Activated naive CD4-positive, alpha-beta T cell treated with anti-CD3 and anti-CD28 coated beads, Interleukin-2, amount 50 U/mL, for 24 hours (primary cell): Measurements from ENCODE around the gene GDNF.
A peak's percentile ranks its signal among the peaks of the same experiment; 100 is the strongest.
"Not testable (repeated sequence)": the region's sequence is repeated elsewhere in the genome, so short reads cannot be mapped to it uniquely, and the experiment has no call there.

Source experiments
- H3K27ac Mint-ChIP-seq: one replicate; pipeline ENCODE4 v1.8.0; 2021; ENCODE audit warnings: mild to moderate bottlenecking, mixed read lengths
- H3K27me3 Mint-ChIP-seq: one replicate; pipeline ENCODE4 v1.8.0; 2021; ENCODE audit warnings: mixed read lengths
- H3K36me3 Mint-ChIP-seq: one replicate; pipeline ENCODE4 v1.8.0; 2021; ENCODE audit warnings: mixed read lengths
- H3K4me1 Mint-ChIP-seq: one replicate; pipeline ENCODE4 v1.8.0; 2021; ENCODE audit warnings: mixed read lengths
- H3K4me3 Mint-ChIP-seq: one replicate; pipeline ENCODE4 v1.8.0; 2021; ENCODE audit warnings: mild to moderate bottlenecking, mixed read lengths
- H3K9me3 Mint-ChIP-seq: one replicate; pipeline ENCODE4 v1.8.0; 2021; ENCODE audit warnings: mixed read lengths

Gene GDNF

DNA sequence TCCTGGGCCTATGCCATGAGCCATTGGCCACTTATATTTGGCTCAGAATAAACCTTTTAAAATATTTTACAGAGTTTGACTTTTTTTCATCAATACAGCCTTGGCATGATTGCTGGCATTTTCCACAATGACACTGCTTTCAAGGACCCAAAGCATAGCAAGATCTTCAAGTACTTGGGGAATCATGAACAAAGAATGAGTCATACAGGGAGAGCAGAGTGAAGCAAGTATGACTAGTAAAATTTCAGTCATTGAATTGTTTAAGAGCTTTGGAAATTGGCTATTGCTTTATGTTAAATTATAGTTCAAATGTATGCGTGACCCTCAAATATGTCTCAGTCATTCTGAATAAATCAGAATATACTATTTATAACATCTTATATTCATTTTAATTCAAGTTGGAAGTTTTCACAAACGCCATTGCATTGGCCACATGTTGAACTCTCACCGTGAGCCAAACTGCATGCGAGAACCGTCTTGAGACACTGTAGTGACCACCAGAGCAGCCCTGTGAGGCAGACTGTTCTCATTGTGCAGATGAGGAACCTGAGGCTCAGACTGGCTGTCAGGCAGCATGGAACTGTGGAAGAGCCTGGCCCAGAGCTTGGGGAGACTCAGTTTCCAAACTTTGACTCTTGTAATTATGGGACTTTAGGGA, 52.9 kb downstream of the GDNF start:
- peaks cover 8% of the 10 kb centered on the region for H3K27me3 Mint-ChIP-seq
- no peaks in the 10 kb centered on the region for H3K36me3 Mint-ChIP-seq
- H3K9me3 Mint-ChIP-seq, result no peaks in the 10 kb centered on the region
- H3K4me3 Mint-ChIP-seq, result no peak overlapping the region
- H3K4me1 Mint-ChIP-seq, result no peaks in the 10 kb centered on the region
- no peak overlapping the region for H3K27ac Mint-ChIP-seq

DNA sequence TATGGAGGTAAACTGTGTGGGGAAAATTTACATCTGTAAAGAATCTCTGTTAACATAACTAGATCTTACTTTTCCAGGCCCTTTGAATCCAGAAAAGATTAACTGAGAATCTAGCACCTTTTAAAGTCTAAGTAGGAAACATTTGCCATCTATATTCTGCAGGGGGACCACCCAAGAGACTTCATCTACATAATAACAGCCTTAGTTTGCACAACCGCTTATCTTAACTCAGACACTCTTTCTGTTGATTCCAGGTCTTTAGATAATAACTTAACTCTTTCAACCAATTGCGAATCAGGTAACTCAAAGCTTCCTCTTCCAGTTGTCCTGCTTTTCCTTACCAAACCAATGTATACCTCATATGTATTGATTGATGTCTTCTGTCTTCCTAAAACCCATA, 53.4 kb downstream of the GDNF start:
- H3K4me3 Mint-ChIP-seq, result no peak overlapping the region

DNA sequence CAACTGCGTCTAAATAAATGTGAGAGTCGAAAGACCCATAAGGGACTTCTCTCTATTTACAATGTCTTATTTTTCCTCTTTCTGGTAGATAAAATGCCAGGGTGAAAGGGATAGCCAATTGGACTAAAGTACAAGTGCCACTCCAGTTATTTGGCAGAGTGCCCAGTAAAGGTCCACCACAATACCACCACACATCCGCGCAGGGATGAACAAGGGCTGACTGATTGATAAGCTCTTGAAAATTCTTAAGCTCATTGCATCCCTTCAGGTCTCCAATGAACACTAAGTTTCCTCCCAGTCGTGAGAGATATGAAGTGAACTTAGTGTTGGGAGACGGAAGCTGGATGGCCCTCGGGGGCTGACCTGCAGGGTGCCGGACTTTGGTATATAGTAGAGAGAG, 58.4 kb downstream of the GDNF start:
- H3K4me1 Mint-ChIP-seq, H3K27ac Mint-ChIP-seq, H3K27me3 Mint-ChIP-seq, H3K36me3 Mint-ChIP-seq, H3K9me3 Mint-ChIP-seq, H3K4me3 Mint-ChIP-seq: not testable (repeated sequence)

More for the DNA sequence above, 53.4 kb downstream of the GDNF start:
- H3K27me3 Mint-ChIP-seq, result peaks cover 8% of the 10 kb centered on the region
- no peak overlapping the region for H3K27ac Mint-ChIP-seq
- H3K4me1 Mint-ChIP-seq, result no peaks in the 10 kb centered on the region
- H3K9me3 Mint-ChIP-seq, result no peaks in the 10 kb centered on the region
- H3K36me3 Mint-ChIP-seq, result no peaks in the 10 kb centered on the region

DNA sequence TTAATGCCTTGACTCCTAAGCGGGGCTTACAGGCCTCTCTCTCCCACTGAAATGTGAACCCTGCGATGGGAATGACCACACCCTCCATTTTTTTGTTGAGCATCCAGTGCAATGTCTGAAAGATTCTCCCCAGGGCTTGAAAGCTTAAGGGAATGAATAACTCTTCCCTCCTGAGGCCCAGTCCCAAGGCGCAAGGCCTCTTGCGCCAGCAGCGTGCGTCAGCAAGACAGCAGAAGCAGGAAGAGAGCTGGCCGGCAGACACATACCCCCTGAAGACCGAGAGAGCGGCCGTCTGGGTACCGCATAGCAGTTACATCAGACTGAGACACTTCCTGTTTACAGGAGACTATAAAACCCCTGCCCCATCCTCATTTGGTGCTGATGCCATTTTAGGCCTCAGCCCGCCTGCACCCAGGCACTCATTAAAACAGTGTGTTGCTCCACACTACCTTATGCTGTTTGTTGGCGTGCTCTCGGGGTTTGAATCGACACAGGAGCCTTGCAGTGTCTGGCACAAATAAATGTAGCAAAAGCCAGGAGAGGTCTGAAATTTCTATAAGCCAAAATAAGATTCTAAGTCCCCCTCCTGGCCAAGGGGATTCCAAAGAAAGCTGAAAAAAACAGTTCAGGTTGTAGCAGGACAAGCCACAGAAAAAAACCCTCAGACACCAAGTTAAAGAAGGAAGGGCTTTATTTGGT, 62.3 kb downstream of the GDNF start:
- no peaks in the 10 kb centered on the region for H3K27me3 Mint-ChIP-seq
- no peaks in the 10 kb centered on the region for H3K4me1 Mint-ChIP-seq
- no peak overlapping the region for H3K27ac Mint-ChIP-seq

DNA sequence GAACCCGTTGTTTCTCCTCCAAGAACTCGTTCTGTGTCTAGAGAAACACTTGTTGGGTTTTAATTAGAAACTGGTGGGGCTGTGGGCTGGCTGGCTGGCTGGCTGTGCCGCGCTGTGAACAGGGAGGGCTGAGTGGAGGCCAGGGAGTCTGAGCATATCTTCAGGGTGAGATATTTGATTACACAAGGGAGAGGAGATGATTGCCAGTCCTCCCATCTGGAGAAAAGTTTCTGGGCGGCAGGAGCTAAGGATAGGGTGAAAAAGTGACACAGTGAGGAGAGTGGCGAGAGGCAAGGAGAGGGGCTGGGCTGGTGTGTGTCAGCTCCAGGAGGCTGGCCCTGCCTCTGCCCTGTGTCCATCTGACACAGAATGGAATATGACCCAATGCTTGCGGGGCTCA, 63.0 kb downstream of the GDNF start:
- H3K4me1 Mint-ChIP-seq, result no peaks in the 10 kb centered on the region
- H3K27me3 Mint-ChIP-seq, result no peaks in the 10 kb centered on the region
- peaks cover 2% of the 10 kb centered on the region for H3K36me3 Mint-ChIP-seq
- H3K27ac Mint-ChIP-seq, result no peak overlapping the region
- no peak overlapping the region for H3K4me3 Mint-ChIP-seq
- H3K9me3 Mint-ChIP-seq, result peaks cover 14% of the 10 kb centered on the region

More for the DNA sequence above, 62.3 kb downstream of the GDNF start:
- Mint-ChIP-seq H3K4me3 (no peak overlapping the region), H3K36me3 (peaks cover 2% of the 10 kb centered on the region), H3K9me3 (peaks cover 14% of the 10 kb centered on the region)

DNA sequence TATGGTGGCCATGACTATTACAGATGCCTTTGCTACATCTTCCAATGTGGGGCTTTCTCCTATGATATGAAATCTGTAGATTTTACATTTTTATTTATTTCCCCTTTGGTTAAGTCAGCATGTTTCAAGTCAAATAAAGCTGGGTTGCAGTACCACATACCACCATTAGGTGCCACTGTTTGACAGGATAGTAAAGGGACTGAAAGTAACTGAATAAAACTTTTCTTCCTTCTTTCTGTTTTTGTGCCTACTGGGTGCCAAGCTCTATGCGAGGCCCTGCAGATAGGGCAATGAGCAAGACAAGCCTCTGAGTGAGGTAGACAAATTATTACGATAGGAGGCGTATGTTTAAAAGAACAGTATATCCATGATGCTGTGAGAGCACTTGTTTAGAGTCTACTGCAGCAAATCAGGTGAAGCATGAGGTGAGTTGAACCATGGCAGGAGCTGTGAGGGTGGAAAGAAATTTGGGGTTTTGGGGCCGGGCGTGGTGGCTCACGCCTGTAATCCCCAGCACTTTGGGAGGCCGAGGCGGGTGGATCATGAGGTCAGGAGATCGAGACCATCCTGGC, 64.8 kb downstream of the GDNF start:
- H3K36me3 Mint-ChIP-seq, result peaks cover 2% of the 10 kb centered on the region
- no peak overlapping the region for H3K4me3 Mint-ChIP-seq
- H3K27me3 Mint-ChIP-seq, result no peaks in the 10 kb centered on the region
- H3K9me3 Mint-ChIP-seq, result peaks cover 14% of the 10 kb centered on the region
- H3K4me1 Mint-ChIP-seq, result no peaks in the 10 kb centered on the region
- peak overlapping the region; percentile 9 for H3K27ac Mint-ChIP-seq

DNA sequence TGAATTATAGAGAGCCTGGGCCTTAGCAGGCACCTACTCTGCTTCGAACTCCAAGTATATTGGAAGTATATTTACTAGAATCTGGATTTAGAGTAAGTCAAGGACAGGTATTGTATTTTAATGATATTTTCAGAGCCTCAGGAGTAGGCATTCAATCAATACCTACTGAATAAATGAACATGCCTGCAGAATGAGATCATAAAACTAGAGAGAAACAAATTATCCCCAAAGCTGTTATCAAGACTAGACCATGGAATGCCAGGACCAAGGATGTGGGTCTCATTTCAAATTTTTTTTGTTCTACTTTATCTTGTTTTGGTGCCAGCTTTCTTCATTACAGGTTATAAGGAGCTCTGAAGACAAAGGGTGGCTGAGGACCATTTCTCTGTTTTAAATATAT, 66.0 kb downstream of the GDNF start:
- H3K4me3 Mint-ChIP-seq, result no peak overlapping the region
- H3K36me3 Mint-ChIP-seq, result peaks cover 2% of the 10 kb centered on the region
- peaks cover 14% of the 10 kb centered on the region for H3K9me3 Mint-ChIP-seq

DNA sequence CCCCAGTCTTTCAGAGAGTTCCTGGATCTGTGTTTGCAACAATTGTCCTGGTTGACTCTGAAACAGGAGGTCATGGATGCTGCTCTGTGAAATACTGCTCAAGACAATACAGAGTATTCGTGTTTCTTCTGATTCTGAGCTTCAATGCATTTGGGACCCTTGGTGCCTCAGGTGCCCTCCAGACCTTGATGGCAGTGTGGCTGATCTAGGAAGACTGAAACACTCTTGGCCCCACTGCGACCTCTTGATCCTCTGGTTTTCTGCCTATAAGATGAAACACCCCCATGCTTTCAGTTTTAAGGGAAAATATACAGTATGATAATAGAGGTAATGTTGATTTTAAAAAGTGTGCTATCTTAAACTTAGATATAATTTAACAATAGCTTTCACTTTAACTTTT, 67.6 kb downstream of the GDNF start:
- Mint-ChIP-seq H3K4me3 (no peak overlapping the region), H3K27ac (no peak overlapping the region), H3K4me1 (no peaks in the 10 kb centered on the region)

More for the DNA sequence above, 66.0 kb downstream of the GDNF start:
- H3K4me1 Mint-ChIP-seq, result no peaks in the 10 kb centered on the region
- no peaks in the 10 kb centered on the region for H3K27me3 Mint-ChIP-seq
- no peak overlapping the region for H3K27ac Mint-ChIP-seq

DNA sequence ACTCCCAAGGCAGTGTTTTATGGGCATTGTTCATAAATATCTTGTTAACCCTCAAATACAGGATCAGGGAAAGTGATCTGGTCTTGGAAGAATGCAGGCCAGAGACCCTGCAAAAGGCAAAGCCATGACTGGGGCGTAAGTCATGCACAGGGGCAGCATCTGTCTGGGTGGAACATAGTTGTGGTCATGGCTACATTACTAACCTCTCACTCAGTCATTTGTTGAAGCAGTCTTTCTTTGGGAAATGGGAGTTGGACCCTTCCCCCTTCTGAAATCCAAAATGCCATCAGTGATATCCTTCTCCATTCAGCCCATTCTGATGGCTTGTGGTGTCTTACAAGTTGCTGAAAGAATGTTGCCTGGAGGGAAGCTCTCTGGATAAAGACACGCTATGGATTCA, 68.1 kb downstream of the GDNF start:
- Mint-ChIP-seq H3K27ac (no peak overlapping the region), H3K9me3 (peaks cover 14% of the 10 kb centered on the region), H3K27me3 (no peaks in the 10 kb centered on the region), H3K4me3 (no peak overlapping the region), H3K36me3 (peaks cover 2% of the 10 kb centered on the region), H3K4me1 (no peaks in the 10 kb centered on the region)

More for the DNA sequence above, 67.6 kb downstream of the GDNF start:
- Mint-ChIP-seq H3K27me3 (no peaks in the 10 kb centered on the region), H3K36me3 (peaks cover 2% of the 10 kb centered on the region), H3K9me3 (peaks cover 14% of the 10 kb centered on the region)

DNA sequence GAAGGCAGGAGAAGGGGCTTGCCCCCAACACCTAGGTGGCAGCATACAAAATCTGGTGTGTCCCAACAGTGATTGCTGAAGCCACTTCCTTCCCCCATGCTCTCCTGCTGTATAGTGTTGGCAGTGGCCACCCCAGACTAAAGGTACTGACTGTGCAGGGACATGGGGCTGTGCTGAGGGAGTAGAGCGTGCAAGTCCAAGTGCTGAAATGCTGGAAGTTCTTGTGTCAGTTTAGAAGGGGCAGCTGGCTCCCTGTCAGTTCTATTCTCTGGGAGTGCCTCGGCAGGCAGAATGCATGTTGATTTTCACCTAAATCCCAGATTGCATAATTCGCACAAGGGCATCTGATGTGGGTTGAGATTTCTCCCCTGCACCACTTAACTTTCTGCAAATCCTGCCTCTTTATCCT, 68.6 kb downstream of the GDNF start:
- Mint-ChIP-seq H3K36me3 (peaks cover 2% of the 10 kb centered on the region), H3K27ac (no peak overlapping the region), H3K27me3 (no peaks in the 10 kb centered on the region), H3K4me1 (no peaks in the 10 kb centered on the region), H3K9me3 (peaks cover 14% of the 10 kb centered on the region), H3K4me3 (no peak overlapping the region)

DNA sequence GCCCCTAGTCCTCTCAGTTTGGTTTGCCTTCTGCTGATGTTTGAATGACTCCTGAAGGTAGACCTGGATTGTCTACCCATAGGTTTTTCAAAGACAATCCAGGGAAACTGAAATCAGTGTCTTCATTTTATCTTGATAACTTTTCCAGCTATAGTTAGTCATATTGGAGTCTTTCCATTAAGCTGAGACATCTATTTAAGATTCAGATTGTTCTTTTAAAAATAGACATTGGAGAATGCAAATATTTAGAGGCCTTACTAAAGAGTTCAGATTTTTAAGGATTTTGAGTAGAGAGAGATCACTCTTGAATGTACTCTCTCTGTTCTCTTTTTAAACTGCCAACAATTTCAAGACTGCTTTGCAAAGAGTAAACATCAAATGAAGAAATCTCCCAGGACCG, 69.1 kb downstream of the GDNF start:
- no peaks in the 10 kb centered on the region for H3K4me1 Mint-ChIP-seq
- H3K27me3 Mint-ChIP-seq, result no peaks in the 10 kb centered on the region
- H3K9me3 Mint-ChIP-seq, result peaks cover 14% of the 10 kb centered on the region
- peaks cover 2% of the 10 kb centered on the region for H3K36me3 Mint-ChIP-seq
- H3K4me3 Mint-ChIP-seq, result no peak overlapping the region
- H3K27ac Mint-ChIP-seq, result no peak overlapping the region

DNA sequence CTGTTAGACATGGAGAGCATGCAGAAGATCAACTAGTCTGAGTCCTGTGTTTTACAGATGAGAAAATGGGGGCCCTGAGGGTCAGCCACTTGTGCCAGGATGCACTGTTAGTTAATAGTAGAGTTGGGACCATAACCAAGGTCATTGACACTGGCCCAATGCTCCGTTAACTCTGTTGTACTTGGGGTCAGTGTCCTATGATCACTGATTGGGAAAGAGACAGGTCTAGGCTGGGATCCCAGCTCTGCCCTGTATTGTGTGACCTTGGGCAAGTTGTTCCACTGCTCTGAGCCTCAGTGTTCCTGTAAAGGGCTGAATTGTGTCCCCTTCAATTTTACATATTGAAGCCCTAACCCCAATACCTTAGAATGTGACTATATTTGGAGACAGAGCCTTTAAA, 70.0 kb downstream of the GDNF start:
- Mint-ChIP-seq H3K4me3 (no peak overlapping the region), H3K9me3 (peaks cover 10% of the 10 kb centered on the region), H3K27me3 (no peaks in the 10 kb centered on the region), H3K4me1 (no peaks in the 10 kb centered on the region), H3K27ac (no peak overlapping the region), H3K36me3 (no peaks in the 10 kb centered on the region)

DNA sequence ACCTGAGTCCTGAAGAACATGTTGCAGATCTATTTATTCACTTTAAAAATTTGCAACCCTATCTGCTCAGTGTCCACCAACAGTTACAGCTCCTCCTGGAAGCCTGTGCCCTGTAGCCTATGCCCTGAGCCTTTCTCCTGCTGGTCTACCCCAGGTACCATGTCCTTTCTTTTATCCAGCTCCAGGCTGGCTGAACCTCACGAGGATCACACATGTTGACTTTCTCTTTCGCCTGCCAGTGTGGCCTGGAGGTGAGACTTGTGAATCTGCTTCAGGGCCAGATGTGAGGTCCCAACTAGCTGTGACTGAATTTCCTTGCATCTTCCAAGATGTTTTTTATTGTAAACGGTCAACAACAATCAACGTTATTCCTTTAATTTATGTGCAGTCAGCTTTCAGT, 70.7 kb downstream of the GDNF start:
- Mint-ChIP-seq H3K27me3 (no peaks in the 10 kb centered on the region), H3K4me3 (no peak overlapping the region), H3K36me3 (no peaks in the 10 kb centered on the region), H3K27ac (no peak overlapping the region), H3K9me3 (peaks cover 9% of the 10 kb centered on the region), H3K4me1 (no peaks in the 10 kb centered on the region)

DNA sequence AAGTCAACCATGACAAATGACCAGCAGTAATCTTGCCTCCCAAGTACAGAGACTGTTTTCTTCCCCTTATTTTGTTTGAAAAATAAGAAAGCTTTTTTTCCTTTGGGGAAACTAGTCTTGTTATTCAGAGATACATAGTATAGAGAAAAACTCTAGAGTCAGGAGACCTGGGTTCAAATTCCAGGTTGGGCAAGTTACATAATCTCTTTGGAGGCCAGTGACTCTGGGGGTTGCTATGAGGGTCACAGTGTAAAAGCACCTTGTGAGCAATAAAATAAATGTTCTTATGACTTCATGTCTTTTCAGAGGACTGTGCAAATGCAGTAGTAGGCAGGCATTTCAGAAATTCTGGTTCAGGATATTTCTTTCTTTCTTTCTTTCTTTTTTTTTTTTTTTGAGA, 71.5 kb downstream of the GDNF start:
- Mint-ChIP-seq H3K9me3 (peaks cover 4% of the 10 kb centered on the region), H3K4me1 (no peaks in the 10 kb centered on the region), H3K27ac (no peak overlapping the region), H3K27me3 (no peaks in the 10 kb centered on the region), H3K36me3 (no peaks in the 10 kb centered on the region), H3K4me3 (no peak overlapping the region)

DNA sequence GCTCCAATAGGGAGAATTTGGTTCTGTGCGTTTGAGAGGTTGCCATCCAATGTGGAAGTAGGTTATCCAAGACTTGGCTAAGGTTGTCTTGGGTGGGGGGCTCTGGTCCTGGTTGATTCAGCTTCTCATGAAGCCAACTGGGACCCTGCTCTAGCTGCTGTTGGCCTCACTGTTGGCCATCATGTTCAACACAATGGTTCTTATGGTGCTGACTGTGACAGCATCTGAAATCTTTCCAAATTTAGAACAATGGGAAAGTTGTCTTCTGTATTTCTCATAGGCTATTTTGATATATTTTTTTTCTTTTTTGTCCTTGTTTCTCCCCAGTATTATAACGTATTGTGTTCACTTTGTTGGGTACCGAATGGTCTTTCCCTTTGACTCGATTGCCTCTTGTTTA, 71.9 kb downstream of the GDNF start:
- Mint-ChIP-seq H3K36me3 (no peaks in the 10 kb centered on the region), H3K4me1 (no peaks in the 10 kb centered on the region), H3K4me3 (no peak overlapping the region), H3K27me3 (no peaks in the 10 kb centered on the region), H3K9me3 (no peaks in the 10 kb centered on the region), H3K27ac (no peak overlapping the region)

DNA sequence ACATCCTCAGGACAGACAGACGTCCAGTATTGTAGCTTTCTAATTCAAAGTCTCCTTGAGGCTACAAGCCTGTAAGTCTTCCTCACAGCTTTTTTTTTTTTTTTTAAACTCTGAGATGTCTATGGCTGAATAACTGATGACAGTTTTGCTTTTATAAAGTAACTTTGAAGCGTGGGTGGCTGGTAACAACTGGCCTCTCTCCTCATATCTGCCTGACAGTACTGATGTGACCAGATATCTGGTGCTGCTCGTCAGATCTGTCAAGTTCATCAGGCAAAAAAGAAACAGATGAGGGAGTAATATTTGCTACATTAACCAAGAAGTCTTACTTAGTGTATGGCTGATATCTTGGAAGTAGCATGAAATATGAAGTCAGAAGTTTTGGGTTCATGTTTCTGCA, 72.6 kb downstream of the GDNF start:
- H3K9me3 Mint-ChIP-seq, result no peaks in the 10 kb centered on the region
- H3K27ac Mint-ChIP-seq, result no peak overlapping the region
- no peak overlapping the region for H3K4me3 Mint-ChIP-seq
- no peaks in the 10 kb centered on the region for H3K4me1 Mint-ChIP-seq
- no peaks in the 10 kb centered on the region for H3K36me3 Mint-ChIP-seq
- no peaks in the 10 kb centered on the region for H3K27me3 Mint-ChIP-seq
